ENCODE results near the gene DAAM2.

The DAAM2 gene

DNA sequence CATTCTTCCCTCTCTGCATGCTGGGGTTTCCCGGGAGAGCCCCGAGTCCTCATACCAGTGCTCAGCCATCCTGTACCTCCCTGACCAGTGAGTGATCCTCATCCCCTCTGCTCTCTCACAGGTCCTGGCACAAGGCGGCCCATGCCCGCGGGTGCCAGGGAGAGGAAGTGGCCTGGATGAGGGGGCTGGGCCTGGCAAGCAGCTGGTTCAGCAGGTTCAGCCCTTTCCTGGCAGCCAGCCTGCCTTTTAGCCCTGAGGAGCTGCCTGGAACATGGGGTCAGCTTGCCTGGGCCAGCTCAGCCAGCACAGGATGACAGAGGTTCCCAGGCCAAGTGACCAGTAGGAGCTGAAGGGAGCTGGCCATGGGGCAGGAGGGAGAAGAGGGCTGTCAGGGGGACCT lies 131.2 kb downstream of the DAAM2 start:
- peak overlapping the region; percentile 88 for H3K27ac ChIP-seq
- TF ChIP-seq ZFX (IDR thresholded peaks at IDR 0.05), result no peak
- no peak for TF ChIP-seq CTCF (conservative IDR thresholded peaks at IDR 0.05)

DNA sequence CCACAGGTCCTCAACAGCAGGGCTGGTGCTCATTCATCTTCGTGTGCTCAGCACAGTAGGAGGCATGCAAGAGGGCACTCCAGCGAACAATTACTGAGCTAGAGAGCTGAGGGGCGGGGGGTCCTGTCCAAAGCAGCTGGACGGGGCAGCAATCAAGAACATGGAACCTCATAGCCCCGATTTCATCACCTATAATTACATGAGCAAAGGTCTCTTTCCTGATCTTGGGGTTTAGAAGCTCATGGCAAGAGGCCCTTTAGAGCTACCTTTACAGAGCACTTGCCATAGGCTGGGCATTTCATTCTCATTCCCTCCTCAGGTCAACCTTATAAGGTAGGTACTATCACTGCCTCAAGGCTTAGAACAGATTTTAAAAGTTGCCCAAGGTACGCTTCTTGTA lies 131.7 kb downstream of the DAAM2 start:
- TF ChIP-seq CTCF (conservative IDR thresholded peaks at IDR 0.05), result no peak
- TF ChIP-seq ZFX (IDR thresholded peaks at IDR 0.05), result no peak
- peak overlapping the region; percentile 88 for H3K27ac ChIP-seq

GRCh38 chr6:39924283-39924682 lies 132.1 kb downstream of the DAAM2 start:
- H3K27ac ChIP-seq, result peak overlapping the region; percentile 88
- no peak for TF ChIP-seq CTCF (conservative IDR thresholded peaks at IDR 0.05)
- no peak for TF ChIP-seq ZFX (IDR thresholded peaks at IDR 0.05)

- no peak for TF ChIP-seq ZFX (IDR thresholded peaks at IDR 0.05)
- no peak for TF ChIP-seq CTCF (conservative IDR thresholded peaks at IDR 0.05)
- H3K27ac ChIP-seq, result peak overlapping the region; percentile 88
Observed at GRCh38 chr6:39925191-39925930, 133.2 kb downstream of the DAAM2 start.

GRCh38 chr6:39925931-39926290 lies 133.7 kb downstream of the DAAM2 start:
- TF ChIP-seq CTCF (conservative IDR thresholded peaks at IDR 0.05), result no peak
- no peak for TF ChIP-seq ZFX (IDR thresholded peaks at IDR 0.05)

GRCh38 chr6:39926668-39927067 lies 134.5 kb downstream of the DAAM2 start:
- no peak overlapping the region for H3K27ac ChIP-seq
- TF ChIP-seq ZFX (IDR thresholded peaks at IDR 0.05) (no peak), CTCF (conservative IDR thresholded peaks at IDR 0.05) (no peak)

More at GRCh38 chr6:39925931-39926290, 133.7 kb downstream of the DAAM2 start:
- no peak overlapping the region for H3K27ac ChIP-seq

DNA sequence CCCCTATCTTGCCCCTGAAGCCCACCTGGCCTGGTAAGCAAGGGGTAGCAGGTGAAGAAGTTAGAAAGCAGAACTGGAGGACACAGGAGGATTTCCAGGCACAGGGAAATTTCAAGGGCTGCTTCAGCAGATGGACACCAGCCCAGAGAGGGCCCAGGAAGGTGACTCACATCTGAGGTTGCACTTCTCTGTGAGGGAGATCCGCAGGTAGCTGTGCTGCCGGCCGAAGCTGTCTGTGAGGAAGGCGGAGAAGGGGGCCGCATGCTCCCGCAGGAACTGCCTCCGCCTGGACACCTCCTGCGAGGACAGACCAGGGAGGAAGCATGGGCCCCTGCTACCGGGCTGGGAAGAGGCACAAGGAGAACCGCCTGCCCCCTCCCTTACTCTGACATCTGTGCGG lies 135.0 kb downstream of the DAAM2 start:
- TF ChIP-seq CTCF (conservative IDR thresholded peaks at IDR 0.05) (no peak), ZFX (IDR thresholded peaks at IDR 0.05) (no peak)
- H3K27ac ChIP-seq, result no peak overlapping the region

All from C4-2B (cell line).